Retina (tissue), 1 donor: ENCODE results near the gene OXTR.

ENCODE experiments used
- DNase-seq: peaks from one replicate; pipeline ENCODE4 v3.0.0-alpha.2; 2016

The OXTR gene

GRCh38 chr3:8769088-8769822, at the start of gene OXTR:
Gene OXTR (minus strand): TSS chr3:8769613. CDS start chr3:8768187, 1,426 bp downstream.
- DNase-seq = peak; percentile 93

DNA sequence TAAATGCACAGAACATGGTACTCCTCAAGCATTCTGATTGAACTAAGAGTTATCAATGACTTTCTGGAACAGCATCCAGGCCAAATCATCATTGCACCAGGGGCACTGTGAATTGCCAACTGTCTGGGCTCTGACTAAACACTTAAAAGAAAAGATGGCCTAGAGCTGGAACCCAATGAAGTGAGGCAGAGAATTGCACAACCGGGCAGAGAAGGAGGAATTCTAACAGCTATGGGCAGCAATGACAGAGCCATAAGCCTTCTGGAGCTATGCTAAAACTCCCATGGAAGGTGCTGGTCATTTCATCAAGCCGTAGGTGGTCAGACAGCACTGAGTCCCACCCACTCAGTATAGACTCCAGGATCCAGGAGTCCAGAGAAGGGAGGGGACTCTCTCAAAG, 48.1 kb upstream of the OXTR start:
- no peak for DNase-seq

- DNase-seq = no peak
Measured at GRCh38 chr3:8816106-8816505, 46.7 kb upstream of the OXTR start.

DNA sequence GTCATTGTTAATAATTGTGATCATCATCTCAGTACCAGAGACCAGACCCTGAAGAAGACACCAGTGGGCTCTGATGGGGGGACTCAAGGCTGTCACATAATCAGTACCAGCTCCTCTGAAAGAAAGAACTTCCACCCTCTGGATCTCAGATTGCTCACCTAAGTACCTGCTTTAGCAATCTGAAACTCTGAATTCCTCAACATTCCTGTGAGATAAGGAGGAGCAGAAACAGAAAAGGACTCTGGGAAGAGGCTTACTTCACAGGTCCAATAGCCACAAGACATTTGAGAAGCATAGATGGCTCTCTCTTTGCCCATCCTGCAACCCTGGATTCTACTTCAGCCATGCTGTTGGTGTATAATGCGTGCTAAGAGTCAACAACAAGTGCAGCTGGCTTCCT, 44.0 kb upstream of the OXTR start:
- no peak for DNase-seq

DNA sequence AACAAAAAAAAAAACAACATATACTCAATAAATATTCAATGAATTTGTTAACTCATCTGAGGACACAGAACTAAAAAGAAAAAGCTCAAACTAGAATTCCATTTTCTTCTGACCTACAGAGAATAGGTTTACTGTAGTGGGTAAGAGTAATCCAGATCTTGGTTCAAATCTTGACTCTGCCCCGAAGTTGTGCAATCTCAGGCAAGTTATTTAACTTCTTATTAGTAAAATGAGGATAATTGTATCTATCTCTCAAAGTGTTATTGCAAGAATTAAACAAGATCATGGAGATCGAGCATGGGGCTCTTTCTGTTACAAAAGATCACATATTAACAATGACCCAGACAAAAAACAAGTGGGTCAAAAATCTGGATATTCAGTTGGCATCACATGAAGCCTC, 41.1 kb upstream of the OXTR start:
- DNase-seq = no peak

GRCh38 chr3:8805774-8806173, 36.4 kb upstream of the OXTR start:
- DNase-seq = no peak

DNA sequence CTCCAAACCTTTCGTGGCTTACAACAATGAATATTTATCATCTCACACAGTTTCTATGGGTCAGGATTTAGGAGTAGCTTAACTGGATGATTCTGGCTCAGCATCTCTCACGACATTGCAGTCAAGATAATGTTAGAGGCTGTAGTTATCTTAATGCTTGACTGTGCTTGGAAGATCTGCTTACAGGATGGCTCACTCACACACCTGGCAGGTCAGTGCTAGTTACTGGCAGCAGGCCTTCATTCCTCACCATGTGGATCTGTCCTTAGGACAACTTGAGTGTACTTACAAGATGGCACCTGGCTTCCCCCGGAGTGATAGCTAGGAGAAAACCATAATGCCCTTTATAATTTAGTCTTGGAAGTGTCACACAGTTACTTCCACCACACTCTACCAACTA, 32.8 kb upstream of the OXTR start:
- DNase-seq = no peak

DNA sequence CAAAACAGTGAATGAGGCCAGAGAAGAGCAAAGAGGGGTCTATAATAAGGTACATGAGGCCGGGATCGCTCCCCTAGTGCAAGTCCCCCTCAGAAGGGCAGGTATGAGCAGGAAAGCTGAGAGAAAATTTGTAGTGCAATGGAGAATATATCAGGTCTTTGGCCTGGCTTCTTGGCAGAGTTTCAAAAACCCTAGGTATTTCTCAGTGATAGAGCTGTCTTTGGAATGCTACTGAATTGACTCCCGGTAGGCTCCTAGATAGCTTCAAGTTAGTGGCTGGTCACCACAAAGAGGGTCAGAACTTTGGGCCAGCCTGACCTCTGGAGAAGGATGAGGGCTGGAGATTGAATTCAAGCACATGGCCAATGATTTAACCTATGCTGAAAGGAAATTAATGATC, 30.6 kb upstream of the OXTR start:
- DNase-seq = no peak

DNA sequence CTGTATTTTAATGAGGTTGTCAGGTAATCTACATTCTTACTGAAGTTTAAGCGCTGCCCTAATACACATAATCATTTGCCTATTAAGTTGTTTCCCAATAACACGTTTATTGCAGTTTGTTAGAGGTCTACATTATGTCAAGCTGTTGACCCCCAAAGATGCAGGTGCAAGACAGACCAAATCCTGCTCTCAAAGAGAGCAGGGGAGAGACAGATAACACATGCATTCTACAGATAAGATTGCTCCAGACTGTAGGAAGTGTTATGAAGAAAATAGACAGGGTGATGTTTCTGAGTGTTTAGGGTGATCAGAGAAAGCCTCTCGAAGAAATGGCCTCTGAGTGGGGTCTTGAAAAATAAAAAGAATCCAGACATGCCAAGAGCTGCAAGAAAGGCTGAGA, 24.8 kb upstream of the OXTR start:
- DNase-seq = no peak

- DNase-seq = no peak
Measured at GRCh38 chr3:8793242-8793641, 23.8 kb upstream of the OXTR start.

DNA sequence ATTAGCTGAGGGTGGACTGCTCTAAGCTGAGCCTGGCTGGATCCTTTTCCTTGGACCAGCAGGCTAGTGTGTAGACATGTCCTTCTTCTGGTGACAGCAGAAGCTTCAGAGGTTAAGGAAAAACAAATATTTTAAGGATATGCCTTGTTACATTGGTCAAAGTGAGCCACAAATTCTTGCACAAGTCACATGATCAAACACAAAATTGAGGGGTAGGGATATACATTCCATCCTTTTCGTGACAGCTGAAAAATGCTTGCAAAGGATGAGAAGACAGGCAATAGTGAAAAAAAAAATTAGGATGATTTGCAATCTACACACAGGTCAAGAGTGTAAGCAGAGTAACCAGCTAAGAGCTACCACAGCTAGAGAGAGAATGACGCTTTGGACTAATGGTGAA, 21.1 kb upstream of the OXTR start:
- DNase-seq = no peak

- DNase-seq = no peak
Measured at GRCh38 chr3:8784676-8785435, 15.4 kb upstream of the OXTR start.

- no peak for DNase-seq
Measured at GRCh38 chr3:8780279-8780678, 10.9 kb upstream of the OXTR start.

GRCh38 chr3:8778475-8778874, 9.1 kb upstream of the OXTR start:
- no peak for DNase-seq

DNA sequence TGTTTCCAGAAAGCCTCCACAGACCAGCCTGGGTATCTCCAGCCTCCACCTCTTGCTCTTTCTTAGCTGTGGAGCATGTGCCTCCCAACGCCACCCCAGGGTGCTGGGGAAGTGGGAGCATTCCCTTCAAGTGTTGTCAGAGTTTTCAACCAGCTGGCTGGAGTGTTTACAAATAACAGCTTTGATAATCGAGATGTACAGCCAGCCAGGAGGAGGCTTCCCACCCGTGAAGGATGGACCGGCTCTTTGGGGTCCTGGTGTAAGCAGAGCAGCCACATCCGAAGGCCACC, 8.5 kb upstream of the OXTR start:
- no peak for DNase-seq

- no peak for DNase-seq
Measured at GRCh38 chr3:8777201-8777977, 8.0 kb upstream of the OXTR start.

DNA sequence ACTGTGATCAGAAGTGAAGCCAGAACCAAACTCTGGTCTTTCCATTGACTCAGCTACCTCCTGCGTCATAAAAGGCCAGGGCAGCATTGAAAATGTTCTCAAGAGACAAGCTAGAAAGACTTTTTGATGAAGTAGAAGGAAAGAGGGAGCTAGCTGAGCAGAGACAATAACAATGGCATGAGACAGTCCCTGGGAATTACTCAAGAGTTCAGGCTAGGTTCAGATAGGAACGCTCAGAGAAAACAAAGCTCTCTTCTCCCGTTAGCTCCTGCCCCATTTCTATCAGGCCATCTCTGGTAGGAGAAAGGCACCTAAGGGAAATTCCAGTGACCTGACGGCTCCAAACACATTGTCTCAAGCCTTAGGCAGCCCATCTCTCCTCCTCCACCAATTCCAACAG, 7.0 kb upstream of the OXTR start:
- no peak for DNase-seq

DNA sequence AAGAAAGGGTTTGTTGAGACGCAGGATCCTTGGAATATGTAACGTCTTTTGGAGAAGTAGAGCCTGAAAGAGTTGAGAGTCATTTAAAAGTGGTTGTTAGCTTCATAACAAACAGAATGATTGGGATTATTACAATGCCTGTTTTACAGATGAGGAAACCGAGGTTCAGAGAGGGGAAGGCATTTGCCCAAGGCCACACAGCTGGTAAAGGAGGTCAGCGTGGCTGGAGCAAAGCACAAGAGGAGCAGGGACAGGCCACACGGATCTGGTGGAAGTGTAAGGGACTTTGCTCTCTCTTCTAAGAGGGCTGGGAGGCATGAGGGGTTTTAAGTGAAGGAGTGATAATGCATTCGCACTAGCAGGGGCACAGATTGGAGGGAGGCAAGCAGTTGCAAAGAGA, 6.2 kb upstream of the OXTR start:
- no peak for DNase-seq

DNA sequence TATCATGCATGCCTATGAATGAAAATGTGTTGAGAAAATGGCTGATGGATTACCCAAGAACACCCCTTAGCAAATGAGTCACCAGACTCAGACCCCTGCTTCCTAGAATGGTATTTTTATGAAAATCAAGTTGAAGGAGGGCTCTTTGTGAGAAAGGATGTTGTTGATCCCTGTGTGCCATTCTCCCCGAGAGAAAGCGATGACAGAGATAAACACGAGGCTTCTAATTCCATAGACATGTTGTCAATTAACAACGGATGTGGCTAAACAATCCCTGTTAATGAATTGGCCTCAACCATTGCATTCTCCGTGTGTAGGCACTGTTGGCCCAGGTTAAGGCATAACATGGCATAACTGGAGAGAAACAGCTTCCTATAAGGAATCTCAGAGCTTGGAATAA, 5.8 kb upstream of the OXTR start:
- DNase-seq = no peak

DNA sequence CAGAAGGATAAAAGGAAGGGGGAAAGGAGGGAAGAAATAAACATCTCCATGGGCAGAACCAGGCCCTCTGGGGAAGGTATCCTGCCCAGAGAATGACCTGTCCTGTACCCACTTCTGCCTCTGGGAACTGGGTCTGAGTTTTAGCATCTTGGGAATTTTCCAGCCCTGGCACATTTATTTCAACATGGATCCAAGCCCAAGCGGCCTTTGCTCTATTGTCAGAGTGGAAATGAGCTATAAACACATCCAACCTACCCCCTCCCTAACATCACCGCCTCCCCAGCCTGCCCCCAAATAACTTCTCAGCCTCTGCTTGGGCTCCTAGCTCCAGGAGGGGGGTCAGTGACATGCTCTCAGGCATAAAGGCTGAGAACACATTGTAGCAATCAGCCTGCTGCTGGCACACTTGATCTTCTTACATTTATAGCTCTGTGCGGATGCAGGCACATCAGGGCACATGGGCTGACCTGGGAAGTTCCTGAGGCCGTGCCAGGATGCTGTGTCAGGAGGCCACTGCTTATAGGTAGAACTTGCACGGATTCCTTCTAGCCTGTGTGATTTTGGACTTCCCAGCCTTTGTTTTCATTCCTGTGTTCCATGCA, 4.6 kb upstream of the OXTR start:
- DNase-seq = no peak

DNA sequence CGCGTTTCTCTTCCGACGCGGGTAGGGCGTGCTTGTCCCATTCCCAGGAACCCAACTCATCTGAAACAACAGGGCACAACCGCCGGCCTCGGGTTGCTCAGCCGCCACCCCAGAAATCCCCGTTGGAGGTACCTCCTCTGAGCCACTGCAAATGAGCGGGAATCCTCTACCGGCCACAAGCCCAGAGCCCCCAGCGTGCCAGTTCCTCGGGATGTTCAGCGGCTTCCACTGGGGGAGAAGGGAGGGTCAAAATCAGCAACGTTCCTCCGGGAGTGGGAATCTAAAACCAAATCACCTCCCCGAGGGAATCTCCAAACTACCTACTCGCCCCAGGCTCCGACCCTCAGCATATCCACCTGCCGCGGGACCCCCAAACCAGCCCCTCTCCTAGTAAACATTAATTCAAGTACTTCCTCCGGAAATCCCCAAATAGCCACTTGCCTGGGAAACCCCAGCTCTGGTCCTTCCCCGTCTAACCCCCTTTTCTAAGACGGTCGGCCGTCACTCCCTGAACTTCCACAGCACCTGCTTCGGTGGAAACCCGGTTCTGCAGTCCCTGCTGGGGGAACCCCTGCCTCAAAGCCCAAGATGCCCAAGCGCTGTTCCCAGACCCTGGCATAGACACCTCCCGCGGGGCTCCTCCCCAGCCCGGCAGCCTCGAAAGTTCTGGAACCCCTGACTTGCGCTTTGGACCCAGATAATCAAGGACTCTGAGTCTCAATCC, 887 bp downstream of the OXTR start:
- DNase-seq = peak; percentile 58

GRCh38 chr3:8767667-8768363, 1.6 kb downstream of the OXTR start:
- DNase-seq = peak; percentile 86
